Astrocyte of the spinal cord (primary cell): ENCODE results near the gene GRAMD4.

Source experiments
- DNase-seq: peaks from one replicate; pipeline ENCODE4 v3.0.0; 2011; ENCODE audit warnings: low read depth, low spot score
- H3K4me3 ChIP-seq: 2 replicates; pipeline ENCODE4 v1.5.1; 2011; ENCODE audit warnings: low read depth, mild to moderate bottlenecking, low read length, moderate library complexity
- CTCF ChIP-seq: IDR thresholded peaks from 2 replicates; pipeline ENCODE4 v1.5.1; 2012; ENCODE audit warnings: low read depth, mild to moderate bottlenecking, low read length, inconsistent platforms
- in situ Hi-C: cut with HindIII; loops from 2 replicates; pipeline ENCODE4 v1.10.0; 2017; ENCODE audit warnings: low sequenced_read_pairs

GRAMD4 gene

GRCh38 chr22:46625113-46625842 lies 5.1 kb downstream of the GRAMD4 start:
- H3K4me3 ChIP-seq = no peak overlapping the region
- in situ Hi-C loops = no loop called here
- no peak for DNase-seq
- no peak for TF ChIP-seq CTCF

- DNase-seq = no peak
- H3K4me3 ChIP-seq = no peak overlapping the region
- TF ChIP-seq CTCF = no peak
- in situ Hi-C loops = no loop called here
These were observed 5.7 kb downstream of the GRAMD4 start for GRCh38 chr22:46625843-46626349.

- no peak overlapping the region for H3K4me3 ChIP-seq
- no peak for TF ChIP-seq CTCF
- in situ Hi-C loops = no loop called here
These were observed 6.2 kb downstream of the GRAMD4 start for GRCh38 chr22:46626356-46626755.

GRCh38 chr22:46626911-46627805 lies 7.0 kb downstream of the GRAMD4 start:
- no peak for DNase-seq
- TF ChIP-seq CTCF = no peak
- no peak overlapping the region for H3K4me3 ChIP-seq
- in situ Hi-C loops = no loop called here

More at GRCh38 chr22:46626356-46626755, 6.2 kb downstream of the GRAMD4 start:
- DNase-seq = no peak

GRCh38 chr22:46627806-46628482 lies 7.8 kb downstream of the GRAMD4 start:
- no peak overlapping the region for H3K4me3 ChIP-seq
- in situ Hi-C loops = no loop called here
- no peak for TF ChIP-seq CTCF
- DNase-seq = no peak

- in situ Hi-C loops = no loop called here
- no peak for TF ChIP-seq CTCF
- DNase-seq = no peak
- no peak overlapping the region for H3K4me3 ChIP-seq
These were observed 8.6 kb downstream of the GRAMD4 start for GRCh38 chr22:46628756-46629155.
